ENCODE results near the gene RAD51.

DNA sequence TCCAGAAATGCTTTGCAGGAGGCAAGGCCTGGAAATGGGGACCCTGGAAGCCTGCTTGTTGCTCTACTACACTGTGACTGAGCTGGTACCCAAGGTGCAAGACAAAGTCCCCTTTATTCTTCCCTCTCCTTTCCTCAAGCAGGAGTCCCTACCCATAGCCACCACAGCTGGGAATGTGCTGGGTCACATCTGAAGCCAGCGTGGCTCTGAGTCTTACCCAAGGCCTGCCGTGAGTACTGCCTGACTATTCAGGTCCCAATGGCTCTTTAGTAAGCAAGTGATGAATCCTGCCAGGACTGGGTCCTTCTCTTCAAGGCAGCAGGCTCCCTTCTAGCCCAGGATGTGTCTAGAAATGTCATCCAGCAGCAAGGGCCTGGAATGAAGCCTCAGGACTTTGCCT lies 9.6 kb upstream of the RAD51 start:
- TF ChIP-seq CTCF (IDR thresholded peaks at IDR 0.05) (no peak), POLR2A (IDR thresholded peaks at IDR 0.05) (no peak)
